Brain pericyte (primary cell): Measurements from ENCODE around the gene EDARADD.

ENCODE experiments used
- DNase-seq: peaks from one replicate; pipeline ENCODE4 v3.0.0-alpha.2; 2012; ENCODE audit warnings: low read depth, low spot score

Gene EDARADD

DNA sequence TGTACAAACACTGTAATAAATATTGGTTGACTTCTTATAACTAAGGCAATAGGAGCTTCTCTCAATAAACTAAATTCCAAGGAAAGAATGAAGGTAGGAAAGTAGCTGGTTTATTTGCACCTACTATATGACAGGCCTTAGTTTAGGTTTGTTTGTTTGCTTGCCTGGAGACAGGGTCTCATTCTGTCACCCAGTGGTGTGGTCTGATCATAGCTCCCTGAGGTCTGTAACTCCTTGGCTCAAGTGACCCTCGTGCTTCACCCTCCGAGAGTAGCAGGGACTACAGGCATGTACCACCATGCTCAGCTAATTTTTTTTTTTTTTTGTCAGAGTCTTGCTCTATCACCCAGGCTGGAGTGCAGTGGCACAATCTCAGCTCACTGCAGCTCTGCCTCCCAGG, 1.9 kb upstream of the EDARADD start:
- DNase-seq: no peak

DNA sequence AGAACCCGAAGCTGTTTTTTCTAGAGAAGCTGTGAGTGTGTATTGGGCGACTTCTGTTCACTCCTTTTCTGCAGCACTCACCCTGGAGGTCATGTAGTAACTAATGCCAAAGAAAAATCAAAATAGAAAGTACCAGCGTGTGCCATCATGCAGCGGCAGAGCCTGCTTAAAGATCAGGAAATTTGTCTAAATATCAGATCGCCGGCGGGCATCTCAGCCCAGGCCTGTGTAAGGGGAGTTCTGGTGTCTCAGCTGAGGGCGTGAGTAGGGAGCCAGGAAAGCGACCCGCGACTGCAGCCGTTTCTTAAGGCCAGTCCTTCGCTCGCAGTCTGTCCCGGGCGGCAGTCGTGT, 768 bp downstream of the EDARADD start:
- no peak for DNase-seq

DNA sequence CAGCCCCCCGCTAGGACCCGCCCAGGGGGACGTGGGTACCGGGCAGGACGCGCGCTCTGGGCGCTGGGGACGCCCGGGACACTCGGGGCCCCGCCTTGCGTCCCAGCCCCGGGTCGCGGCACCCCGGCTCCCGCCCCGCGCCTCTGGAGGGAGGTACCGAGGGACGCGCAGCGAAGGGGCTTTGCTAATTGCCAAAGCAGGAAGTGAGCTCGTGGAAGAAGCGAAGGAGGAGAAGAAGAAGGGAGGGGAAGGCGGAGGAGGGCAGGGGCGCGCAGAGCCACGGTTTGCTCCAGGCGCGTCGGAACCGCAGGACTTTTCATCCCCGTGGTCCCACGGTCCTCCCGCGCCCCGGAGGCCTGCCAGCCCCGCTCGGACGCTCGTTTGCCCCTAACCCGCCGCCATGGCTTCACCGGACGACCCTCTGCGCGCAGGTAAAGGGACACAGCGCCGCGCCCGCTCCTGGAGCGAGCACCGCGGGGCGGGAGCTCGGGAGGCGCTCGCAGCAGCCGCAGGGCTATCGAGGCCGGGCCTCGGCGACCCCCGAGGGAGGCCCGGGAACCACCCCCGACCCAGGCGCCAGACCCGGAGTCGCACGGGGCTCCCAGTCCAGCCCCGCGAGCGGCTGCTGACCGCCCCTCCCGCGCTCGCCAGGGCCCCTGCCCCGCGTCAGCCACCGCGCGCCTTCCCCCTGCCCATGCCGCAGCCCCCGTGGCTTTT, 1.3 kb downstream of the EDARADD start:
- DNase-seq: no peak

DNA sequence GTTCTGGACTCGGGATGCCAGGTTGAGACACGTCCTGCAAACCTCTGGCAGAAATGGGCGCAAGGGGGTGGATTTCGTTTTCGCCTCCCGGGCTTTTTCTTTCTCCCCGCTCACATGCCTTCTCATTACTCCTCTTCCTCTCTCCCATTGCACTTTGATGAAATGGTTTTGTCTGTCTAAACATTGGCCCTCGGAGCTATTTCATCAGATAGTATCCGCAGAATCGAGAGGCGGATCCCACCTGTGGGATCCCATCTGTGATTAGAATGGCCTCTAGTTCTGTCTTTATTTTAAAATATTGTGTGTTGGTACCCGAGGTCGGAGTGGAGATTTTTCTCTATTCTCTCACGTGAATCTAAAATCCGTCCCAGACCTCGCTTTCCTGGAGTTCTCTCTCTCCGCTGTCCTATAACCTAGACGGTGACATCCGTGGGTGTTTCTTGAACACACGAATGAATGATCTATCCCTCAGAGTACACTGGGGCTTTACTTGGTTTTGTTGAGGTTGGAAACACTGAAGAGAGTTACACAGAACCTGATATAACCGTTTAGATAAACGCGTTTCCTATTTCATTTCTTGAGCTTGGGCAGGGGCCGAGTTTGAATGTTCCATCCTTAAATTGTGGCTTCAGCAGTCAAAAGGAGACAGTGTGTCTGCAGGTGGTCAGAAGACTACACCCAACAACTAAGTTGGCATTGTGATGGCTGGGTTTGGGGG, 2.0 kb downstream of the EDARADD start:
- no peak for DNase-seq

DNA sequence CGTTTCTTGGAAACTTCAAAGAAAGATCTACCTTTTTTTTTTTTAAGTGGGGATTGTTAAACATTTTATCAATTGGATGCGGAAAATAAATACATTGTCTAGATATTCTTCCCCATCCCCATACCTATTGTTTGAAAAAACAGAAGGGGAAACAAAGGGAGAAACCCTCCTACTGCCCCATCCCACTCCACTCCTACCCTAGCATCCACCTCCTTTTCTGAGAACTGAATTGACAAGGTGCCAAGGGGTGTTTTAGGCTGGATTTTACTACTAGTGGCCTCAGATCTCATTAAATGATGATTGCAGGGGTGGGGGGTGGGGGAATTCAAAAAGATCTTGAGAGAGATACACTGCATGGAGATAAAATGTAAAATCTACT, 2.6 kb downstream of the EDARADD start:
- no peak for DNase-seq

DNA sequence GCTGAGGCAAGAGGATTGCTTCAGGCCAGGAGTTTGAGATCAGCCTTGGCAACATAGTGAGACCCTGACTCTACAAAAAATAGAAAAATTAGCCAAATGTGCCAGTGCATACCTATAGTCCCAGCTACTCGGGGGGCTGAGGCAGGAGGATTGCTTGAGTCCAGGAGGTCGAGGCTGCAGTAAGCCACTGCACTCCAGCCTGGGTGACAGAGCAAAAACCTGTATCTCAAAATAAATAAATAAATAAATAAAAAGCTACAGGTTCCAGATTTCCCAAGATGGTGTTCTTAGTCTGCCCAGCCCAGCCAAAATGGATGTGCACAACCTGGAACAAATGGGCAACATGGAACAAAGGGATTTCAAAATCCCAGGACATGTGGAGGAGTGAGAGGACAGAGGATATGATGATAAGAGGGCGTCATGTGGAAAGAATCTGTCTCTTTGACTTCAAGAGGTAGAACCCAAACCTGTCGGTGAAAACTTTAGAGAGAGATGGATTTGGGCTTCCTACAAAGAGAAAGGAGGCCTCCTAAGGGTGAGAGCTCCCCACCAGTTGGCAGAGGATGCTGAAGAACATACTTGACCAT, 3.2 kb downstream of the EDARADD start:
- no peak for DNase-seq

DNA sequence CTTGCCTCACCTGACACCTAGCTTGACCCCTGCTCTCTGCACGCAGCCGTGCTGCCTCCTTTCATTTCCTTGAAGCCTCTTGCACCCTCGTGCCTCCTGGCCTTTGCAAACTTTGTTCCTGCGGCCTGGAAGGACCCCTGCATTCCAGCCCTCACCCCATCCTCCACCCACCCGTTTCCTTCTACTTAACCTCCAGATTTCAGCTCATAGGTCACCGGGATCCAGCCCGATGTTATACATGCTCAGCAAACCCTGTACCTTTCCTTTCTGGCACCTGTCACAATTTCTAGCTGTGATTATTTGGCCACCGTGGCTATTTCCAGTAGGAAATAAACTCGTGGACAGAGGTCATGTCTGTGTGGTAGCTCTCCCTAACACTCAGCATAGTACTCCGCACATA, 4.5 kb downstream of the EDARADD start:
- DNase-seq: no peak

DNA sequence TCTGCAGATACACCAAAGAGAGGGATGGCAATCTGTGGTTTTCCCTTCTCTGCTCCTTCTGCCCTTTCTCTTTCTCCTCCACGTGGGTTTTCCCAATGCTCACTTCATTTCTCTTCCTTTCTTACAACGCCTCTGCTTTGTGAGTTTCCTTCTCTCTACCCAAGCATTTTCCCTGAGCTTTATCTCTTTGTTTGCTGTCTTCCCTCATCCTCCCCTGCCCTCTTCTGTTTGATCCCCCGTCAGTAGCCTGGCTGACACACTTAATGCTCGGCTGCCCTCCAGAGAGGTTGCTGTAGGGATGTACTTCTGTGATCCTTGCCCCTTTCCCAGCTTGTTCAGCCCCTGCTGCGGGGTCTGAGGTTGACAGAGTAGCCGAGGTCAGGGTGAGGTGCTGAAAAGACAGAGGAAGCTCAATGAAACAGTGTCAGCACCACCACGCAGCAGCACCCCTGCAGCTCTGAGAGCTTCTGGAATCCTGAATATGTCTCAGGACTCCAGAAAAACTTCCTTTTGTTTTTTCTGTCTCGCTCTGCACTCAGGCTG, 6.0 kb downstream of the EDARADD start:
- DNase-seq: no peak

DNA sequence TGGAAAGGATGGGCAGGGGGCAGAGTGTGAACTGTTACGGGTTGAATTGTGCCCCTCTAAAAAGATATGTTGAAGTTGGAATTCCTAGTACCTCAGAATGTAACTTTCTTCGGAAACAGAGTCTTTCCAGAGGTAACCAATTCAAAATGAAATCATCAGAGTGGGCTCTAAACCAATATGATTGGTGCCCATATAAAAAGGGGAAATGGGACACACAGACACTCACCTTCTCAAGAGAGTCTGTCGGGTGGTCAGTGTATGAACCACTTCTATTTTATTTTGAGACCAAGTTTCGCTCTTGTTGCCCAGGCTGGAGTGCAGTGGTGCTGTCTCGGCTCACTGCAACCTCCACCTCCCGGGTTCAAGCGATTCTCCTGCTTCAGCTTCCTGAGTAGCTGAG, 7.6 kb downstream of the EDARADD start:
- DNase-seq: no peak

DNA sequence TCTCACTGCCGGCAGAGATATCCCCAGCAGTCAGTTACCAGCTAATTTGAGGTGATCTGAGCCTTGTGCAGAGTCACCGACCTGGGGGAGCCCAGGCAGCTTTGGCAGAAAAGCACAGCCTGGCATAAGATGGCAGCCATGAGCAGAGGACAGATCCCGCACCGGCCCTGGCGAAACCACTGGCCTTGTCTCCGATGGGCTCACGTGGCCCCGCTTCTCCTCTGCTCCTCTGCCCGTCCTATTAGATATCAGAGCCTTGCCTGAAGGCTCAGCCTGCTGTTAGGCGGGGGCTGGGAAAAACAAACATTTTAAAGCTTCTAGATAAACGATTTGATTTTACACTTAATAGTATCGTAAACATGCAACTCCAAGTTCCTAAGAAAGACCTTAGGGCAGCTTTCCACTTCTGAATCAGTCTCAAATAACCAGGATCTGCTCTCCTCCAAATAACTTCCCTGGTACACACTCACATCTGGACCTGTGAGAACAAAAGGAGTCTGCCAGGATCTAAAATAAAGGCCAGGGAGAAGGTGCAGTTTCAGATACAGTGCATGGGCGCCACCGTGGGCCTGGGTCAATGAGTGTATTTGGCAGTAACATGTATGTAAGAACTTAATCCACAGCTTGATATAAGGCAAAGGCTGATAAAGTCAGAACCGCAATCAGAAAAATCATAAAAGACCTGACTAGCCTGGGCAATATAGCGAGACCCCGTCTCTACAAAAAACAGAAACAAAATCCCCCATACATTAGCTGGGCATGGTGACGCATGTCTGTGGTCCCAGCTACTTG, 10.0 kb downstream of the EDARADD start:
- DNase-seq: no peak

DNA sequence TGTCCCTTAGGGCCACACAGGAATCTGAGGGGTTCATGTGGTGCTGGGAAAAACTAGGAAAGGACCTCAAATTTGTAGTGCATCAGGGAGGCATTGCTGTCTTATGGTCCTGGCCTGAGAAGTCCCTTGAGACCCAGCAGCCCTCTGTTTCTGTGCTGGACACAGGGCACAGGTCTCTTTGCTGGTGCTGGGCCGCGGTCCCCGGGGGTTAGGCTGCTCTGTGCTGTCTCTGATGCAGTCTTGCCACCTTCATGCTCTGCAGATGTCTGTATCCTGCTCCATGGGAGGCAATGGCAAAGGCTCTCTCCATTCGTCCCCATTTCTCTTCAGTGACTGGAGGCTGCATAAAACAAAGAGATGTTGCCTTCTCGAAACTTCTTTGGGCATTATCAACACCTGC, 13.0 kb downstream of the EDARADD start:
- DNase-seq: no peak

DNA sequence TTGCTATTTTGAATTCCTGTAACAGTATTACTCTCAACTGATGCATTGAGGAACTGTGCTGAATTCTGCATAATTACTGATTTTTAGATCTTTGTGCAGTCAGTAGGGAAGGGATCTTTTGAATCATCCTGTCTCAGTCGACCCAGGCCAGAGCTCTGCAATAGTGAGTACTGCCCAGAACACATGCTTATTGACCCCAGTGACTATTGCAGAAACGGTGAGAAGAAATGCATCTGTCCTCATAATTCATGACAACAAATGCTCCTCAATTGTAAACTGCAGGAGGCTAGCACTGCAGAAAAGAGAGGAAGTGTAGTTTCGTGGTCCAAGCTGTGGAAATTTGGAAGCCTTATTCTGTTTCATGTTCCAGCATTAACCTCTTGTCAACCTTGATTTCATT, 19.6 kb downstream of the EDARADD start:
- no peak for DNase-seq

DNA sequence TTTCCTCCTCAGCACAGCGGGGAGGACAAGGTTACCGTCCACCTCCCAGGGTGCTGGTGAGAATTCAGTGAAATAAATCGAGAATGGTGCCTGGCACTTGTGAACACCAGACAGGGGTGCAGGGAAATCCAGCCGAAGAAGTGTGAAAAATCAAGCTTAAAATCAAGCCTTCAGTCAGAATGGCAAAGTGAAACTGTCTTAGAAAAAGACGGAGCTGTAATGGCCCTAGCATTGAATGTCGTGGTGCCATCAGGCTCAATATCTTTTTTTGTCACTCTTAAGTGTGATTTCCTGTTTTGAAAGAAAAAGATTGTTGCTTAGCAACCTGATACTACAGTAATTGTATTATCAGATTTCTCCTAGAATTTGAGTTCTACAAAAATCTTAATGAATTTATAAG, 22.1 kb downstream of the EDARADD start:
- DNase-seq: no peak

DNA sequence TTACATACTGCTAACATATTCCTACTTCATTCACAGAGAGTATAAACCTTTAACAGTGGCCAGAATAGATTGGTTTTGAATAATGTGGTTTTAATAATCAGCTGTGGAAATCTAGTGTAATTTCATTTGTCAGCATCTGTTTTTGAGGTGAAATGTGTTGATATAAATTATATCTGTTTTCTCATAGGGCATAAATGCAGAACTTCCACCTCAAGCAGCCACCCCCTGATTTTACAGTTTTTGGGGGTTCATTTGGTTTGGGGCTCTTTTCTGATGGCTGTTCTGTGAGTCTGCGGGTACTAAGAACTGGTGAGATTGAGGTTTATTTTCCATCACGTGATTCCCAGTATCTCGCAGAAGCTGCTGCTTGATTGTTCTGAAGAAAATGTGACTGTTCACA, 23.2 kb downstream of the EDARADD start:
- no peak for DNase-seq

DNA sequence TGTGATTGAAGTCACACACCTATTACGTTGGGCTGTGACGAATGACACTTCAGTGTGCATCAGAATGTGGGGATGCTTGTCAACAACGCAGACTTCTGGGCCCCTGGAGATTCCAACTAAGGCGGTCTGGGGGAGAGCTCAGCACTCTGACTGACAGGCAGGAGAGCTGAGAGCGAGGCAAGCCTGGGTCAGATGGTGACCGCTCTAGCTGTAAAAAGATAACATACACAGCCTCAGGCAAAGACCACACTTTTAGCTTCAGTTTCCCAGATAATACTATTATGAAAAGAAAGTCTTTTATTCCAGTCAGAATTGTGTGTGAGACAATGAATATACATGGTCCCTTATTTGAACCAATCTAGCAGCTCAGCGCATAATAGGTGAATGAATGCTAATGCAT, 25.4 kb downstream of the EDARADD start:
- DNase-seq: no peak

DNA sequence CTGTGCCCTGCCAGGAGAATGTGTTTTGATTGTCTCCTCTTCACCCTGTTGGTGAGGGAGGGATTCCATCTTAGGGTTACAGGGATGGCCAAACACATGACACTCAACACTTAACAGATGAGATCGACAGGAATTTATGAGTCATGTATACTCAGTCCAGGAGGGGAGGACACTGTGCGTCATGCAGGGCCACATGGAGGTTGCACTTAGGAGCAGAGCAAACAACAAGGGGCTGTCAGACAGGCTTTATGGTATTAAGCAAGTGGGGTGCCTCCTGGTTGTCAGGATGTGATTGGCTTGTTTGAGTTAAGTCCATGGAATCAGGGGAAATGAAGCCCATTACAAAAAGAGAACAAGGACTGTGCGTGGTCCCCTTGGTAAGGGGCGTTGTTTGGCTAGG, 26.9 kb downstream of the EDARADD start:
- DNase-seq: no peak

DNA sequence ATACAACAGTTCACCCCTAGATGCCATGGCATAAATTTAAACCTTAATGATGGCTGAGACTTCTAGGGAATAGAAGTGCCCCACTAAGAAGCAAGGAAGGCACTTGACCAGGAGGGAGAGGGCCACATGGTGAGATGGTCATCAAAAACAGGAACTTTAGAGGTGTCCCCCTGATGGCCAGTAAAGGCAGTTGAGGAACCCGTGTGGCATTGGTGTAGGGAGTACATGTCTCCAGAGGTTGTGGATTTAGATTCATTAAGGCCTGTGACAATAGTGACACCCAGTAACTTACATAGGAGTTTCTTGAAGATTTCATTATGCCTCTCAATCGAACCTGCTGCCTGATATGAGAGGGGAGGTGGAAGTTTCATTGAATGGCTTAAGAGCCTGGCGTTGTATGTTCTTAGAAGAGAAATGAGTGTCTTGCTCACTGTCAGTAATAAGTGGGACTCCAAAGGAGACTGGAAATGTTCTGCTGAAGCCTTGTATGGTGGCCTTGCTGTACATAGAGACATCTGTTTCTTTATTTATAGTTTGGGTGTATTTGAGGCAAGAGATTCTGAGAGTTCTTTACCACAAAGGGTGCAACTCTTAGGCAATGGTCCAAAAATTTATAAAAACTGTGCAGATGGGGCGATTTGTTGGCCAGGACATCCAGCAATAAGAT, 27.9 kb downstream of the EDARADD start:
- no peak for DNase-seq

DNA sequence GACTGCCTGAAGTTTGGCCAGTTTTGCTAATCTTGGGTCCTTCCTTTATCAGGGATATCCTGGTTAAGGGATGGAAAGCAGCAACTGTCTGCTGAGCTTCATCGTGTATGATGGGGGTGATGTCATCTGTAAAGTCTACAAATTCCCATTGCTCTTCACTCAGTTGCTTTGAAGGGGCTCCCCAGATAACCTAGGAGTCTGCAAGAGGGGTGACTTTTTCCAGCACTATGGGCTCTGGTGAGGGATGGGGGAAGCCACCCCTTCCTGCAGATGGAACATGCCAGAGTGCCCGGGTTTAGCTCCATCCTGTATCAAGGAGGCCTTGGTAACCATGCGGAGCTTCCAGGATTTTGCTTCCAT, 28.4 kb downstream of the EDARADD start:
- DNase-seq: no peak

DNA sequence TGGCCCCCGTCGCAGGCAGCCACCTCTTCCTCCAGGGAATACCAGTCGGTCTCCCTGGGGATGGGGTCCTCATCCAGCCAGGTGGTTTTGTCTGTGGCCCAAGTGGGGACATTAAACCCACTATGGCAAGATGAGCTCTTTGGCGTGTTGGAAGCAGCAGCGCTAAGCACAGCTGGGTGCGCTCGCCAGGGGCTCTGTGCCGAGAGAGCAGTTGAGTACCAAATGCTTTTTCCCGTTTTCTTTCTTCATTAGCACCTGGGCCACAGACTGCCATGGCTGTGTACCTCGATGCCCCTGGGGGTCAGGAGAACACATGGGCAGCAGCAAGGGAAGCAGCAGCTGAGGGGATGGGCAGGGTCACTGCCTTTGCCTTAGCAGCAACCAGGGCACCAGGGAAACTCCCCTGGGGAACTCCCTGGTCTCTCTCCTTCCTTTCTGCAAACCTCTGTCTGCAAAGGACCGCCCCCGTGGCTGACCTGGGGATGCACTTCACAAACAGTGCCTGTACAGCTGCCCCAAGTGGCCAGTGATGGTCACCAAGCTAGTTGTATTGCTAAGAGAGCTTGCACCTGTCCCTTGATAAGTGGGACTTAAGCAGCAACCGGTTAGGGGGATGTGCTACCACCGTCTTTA, 31.1 kb downstream of the EDARADD start:
- DNase-seq: no peak

DNA sequence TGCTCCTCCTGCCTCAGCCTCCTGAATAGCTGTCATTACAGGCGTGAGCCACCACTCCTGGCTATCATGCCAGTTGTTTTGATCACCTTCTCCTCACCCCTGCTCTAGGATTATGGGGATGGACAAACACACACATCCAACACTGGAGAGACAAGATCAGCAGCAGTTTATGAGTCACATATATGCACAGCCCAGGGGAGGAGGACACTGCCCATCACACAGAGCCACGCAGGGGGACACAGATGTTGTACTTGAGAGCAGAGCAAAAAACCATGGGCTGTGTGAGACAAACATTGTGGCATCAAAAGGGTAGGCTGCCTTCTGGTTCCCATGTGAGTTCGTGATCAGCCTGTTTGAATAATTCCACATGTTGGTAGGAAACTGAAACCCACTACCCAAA, 32.1 kb downstream of the EDARADD start:
- DNase-seq: no peak

DNA sequence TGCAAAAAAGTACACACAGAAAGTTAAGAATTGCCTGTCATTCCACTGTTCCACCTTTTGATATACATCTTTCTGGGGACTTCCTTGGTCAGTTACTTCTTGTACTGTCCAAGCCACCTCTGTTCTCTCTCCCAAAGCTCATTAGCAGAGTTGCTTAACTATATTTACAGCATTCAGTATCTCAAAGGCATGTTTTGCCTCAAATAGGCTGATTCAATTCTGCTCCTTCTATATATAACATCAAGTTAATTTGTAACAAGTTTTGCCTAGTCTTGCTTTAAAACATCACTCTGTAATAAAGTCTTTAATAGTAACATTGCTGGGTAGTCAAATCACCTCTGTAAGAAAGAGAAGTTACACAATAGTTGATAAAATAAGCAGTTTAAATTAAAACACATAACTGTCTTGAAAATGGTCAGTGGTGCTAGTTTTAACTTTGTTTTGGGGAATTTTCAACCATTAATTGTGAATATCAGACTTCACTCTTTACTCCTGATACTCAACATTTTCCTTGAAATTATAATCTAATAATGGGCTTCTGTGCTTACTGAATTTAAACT, 35.7 kb downstream of the EDARADD start:
- DNase-seq: no peak
